HG03097 (cell line): Measurements from ENCODE around the gene SLC16A9.

Experiments used
- ATAC-seq: cut with Tn5 transposase; IDR thresholded peaks from one replicate; pipeline ENCODE4 v1.9.1; 2021; ENCODE audit not compliant: unreplicated experiment, low FRiP score

Gene SLC16A9

GRCh38 chr10:59631882-59632807, 77.5 kb downstream of the SLC16A9 start:
- ATAC-seq = no peak

GRCh38 chr10:59631237-59631636, 78.4 kb downstream of the SLC16A9 start:
- no peak for ATAC-seq

- ATAC-seq = no peak
Measured at GRCh38 chr10:59628965-59629364, 80.7 kb downstream of the SLC16A9 start.

- no peak for ATAC-seq
Measured at GRCh38 chr10:59628456-59628855, 81.2 kb downstream of the SLC16A9 start.

GRCh38 chr10:59627366-59628018, 82.2 kb downstream of the SLC16A9 start:
- ATAC-seq = no peak

- no peak for ATAC-seq
Measured at GRCh38 chr10:59626523-59626869, 83.2 kb downstream of the SLC16A9 start.

- ATAC-seq = peak; percentile 83
Measured at GRCh38 chr10:59625721-59626522, 83.7 kb downstream of the SLC16A9 start.

- ATAC-seq = no peak
Measured at GRCh38 chr10:59624951-59625350, 84.7 kb downstream of the SLC16A9 start.

GRCh38 chr10:59624136-59624535, 85.5 kb downstream of the SLC16A9 start:
- ATAC-seq = no peak

GRCh38 chr10:59623133-59624121, 86.2 kb downstream of the SLC16A9 start:
- no peak for ATAC-seq

- no peak for ATAC-seq
Measured at GRCh38 chr10:59622320-59623132, 87.1 kb downstream of the SLC16A9 start.

- no peak for ATAC-seq
Measured at GRCh38 chr10:59621771-59622170, 87.9 kb downstream of the SLC16A9 start.

- ATAC-seq = no peak
Measured at GRCh38 chr10:59618666-59619065, 91.0 kb downstream of the SLC16A9 start.

GRCh38 chr10:59617996-59618395, 91.7 kb downstream of the SLC16A9 start:
- no peak for ATAC-seq

GRCh38 chr10:59611048-59611447, 98.6 kb downstream of the SLC16A9 start:
- no peak for ATAC-seq

- ATAC-seq = no peak
Measured at GRCh38 chr10:59607970-59608369, 101.7 kb downstream of the SLC16A9 start.

GRCh38 chr10:59606551-59606961, 103.1 kb downstream of the SLC16A9 start:
- ATAC-seq = no peak

- ATAC-seq = no peak
Measured at GRCh38 chr10:59601985-59602384, 107.7 kb downstream of the SLC16A9 start.
